BJ (cell line): ENCODE data around the gene MKNK1. TPM values are rescaled to one million over a fixed set of nuclear protein-coding genes. Genes with fewer than 3 reads are reported as not detected.

ENCODE experiments used
- CTCF ChIA-PET: fragments of 350-600 bp; formaldehyde crosslinking; extraction: SDS; loops from one replicate; lab custom pipeline; 2021; ENCODE audit warnings: antibody characterized with exemption, inconsistent platforms; lab: Yijun Ruan, JAX
- POLR2A ChIA-PET: fragments of 300-600 bp; sonication (Branson Sonifier 250); formaldehyde crosslinking; extraction: SDS; loops from one replicate; lab custom pipeline; 2021; ENCODE audit warnings: antibody characterized with exemption; lab: Charles Lee
- DNase-seq: peaks from one replicate; pipeline ENCODE4 v3.0.0-alpha.2; 2011; ENCODE audit warnings: low read depth
- H3K27me3 ChIP-seq: 2 replicates; pipeline ENCODE4 v1.6.0; 2011; ENCODE audit warnings: low read length; ENCODE audit not compliant: control insufficient read depth, insufficient read depth
- H3K36me3 ChIP-seq: 2 replicates; pipeline ENCODE4 v1.5.1; 2011; ENCODE audit warnings: low read length; ENCODE audit not compliant: control insufficient read depth, insufficient read depth
- H3K4me3 ChIP-seq: 2 replicates; pipeline ENCODE4 v1.5.1; 2011; ENCODE audit warnings: low read depth, mild to moderate bottlenecking, control low read depth, low read length
- CTCF ChIP-seq: IDR thresholded peaks from 2 replicates; pipeline ENCODE4 v1.5.1; 2011; ENCODE audit warnings: low read depth, mild to moderate bottlenecking, control low read depth, inconsistent platforms, low read length, moderate library complexity; ENCODE audit not compliant: insufficient read depth
- polyA plus RNA-seq: library from polyadenylated mRNA; depleted of rRNA; stranded (reverse); fragments of >200 nt; gene quantifications from 2 replicates; pipeline ENCODE4 v1.2.3, GENCODE V29; 2011

The MKNK1 gene
- polyA plus RNA-seq, 1 experiment = 30.1 TPM

- DNase-seq = no peak
- Histone ChIP-seq H3K36me3 (0 out of 2 replicates have a peak, but pooled peaks cover 1% of the 10 kb centered on the region), H3K27me3 (no peaks in the 10 kb centered on the region), H3K4me3 (no peak overlapping the region)
- ChIA-PET POLR2A (no interaction called here), CTCF (interaction anchor here (1.4 kb wide), 1 partner anchor 152 kb away, joined by 3 read pairs; no protein-coding TSS in a partner anchor)
- TF ChIP-seq CTCF = no peak
Measured at GRCh38 chr1:46599059-46599970, 4.8 kb downstream of the MKNK1 start.

GRCh38 chr1:46596846-46597245, 7.2 kb downstream of the MKNK1 start:
- H3K27me3 ChIP-seq = no peaks in the 10 kb centered on the region
- H3K36me3 ChIP-seq = peaks cover 3% of the 10 kb centered on the region; the same call in 1 of the 2 replicates
- TF ChIP-seq CTCF = no peak
- no peak overlapping the region for H3K4me3 ChIP-seq
- no peak for DNase-seq
- POLR2A ChIA-PET = no interaction called here
- CTCF ChIA-PET = no interaction called here

- POLR2A ChIA-PET = interaction anchor here (0.6 kb wide), 1 partner anchor 78 kb away, joined by 4 read pairs; no protein-coding TSS in a partner anchor
- no peak for DNase-seq
- H3K4me3 ChIP-seq = no peak overlapping the region
- H3K36me3 ChIP-seq = peaks cover 7% of the 10 kb centered on the region
- CTCF ChIA-PET = no interaction called here
- H3K27me3 ChIP-seq = no peaks in the 10 kb centered on the region
- TF ChIP-seq CTCF = no peak
Measured at GRCh38 chr1:46596036-46596435, 8.0 kb downstream of the MKNK1 start.

- ChIA-PET POLR2A (no interaction called here), CTCF (no interaction called here)
- H3K27me3 ChIP-seq = no peaks in the 10 kb centered on the region
- H3K36me3 ChIP-seq = peaks cover 7% of the 10 kb centered on the region
- TF ChIP-seq CTCF = no peak
- DNase-seq = no peak
- no peak overlapping the region for H3K4me3 ChIP-seq
Measured at GRCh38 chr1:46595127-46595526, 8.9 kb downstream of the MKNK1 start.

GRCh38 chr1:46594063-46594462, 10.0 kb downstream of the MKNK1 start:
- ChIA-PET POLR2A (no interaction called here), CTCF (no interaction called here)
- no peak for TF ChIP-seq CTCF
- peaks cover 12% of the 10 kb centered on the region for H3K36me3 ChIP-seq
- H3K27me3 ChIP-seq = no peaks in the 10 kb centered on the region
- no peak for DNase-seq
- no peak overlapping the region for H3K4me3 ChIP-seq
